ENCODE data around the gene SLC25A23.

- no peak for TF ChIP-seq CTCF (IDR thresholded peaks at IDR 0.05)
- no peak for TF ChIP-seq POLR2AphosphoS5 (IDR thresholded peaks at IDR 0.05)
Measured at GRCh38 chr19:6476155-6476895, 16.7 kb upstream of the SLC25A23 start.
